HepG2 (cell line): ENCODE results near the gene MYBPC2. TPM values are rescaled to one million over a fixed set of nuclear protein-coding genes. Genes with fewer than 3 reads are reported as not detected.

Experiments used
- ATAC-seq: fragments of 200-7000 bp; cut with Tn5 transposase; 3 replicates; pipeline ENCODE4 v1.9.1; 2020; ENCODE audit warnings: mild to moderate bottlenecking, moderate library complexity
- BruUV-seq: library from RNA; stranded (reverse); fragments of 400-500 nt; replicated peaks from 2 replicates; lab custom pipeline; 2021; lab: Mats Ljungman, UMichigan
- CTCF ChIA-PET: fragments of 300-600 bp; formaldehyde crosslinking; extraction: SDS; loops from one replicate; lab custom pipeline; 2021; ENCODE audit warnings: low total read pairs, inconsistent platforms, low intra/inter-chr PET ratio; lab: Yijun Ruan, JAX
- POLR2A ChIA-PET: fragments of 350-600 bp; sonication (Branson Sonifier 250); formaldehyde crosslinking; loops from one replicate; lab custom pipeline; 2020; ENCODE audit warnings: antibody characterized with exemption, inconsistent platforms; lab: Yijun Ruan, JAX
- DNase-seq: peaks from one replicate; pipeline ENCODE4 v3.0.0-alpha.2; 2015; ENCODE audit warnings: low spot score
- FAIRE-seq: peaks from 3 replicates; lab custom pipeline; 2011; peaks lifted over from hg19 to GRCh38; lab: Jason Lieb, UNC
- H2AFZ ChIP-seq: one replicate; pipeline ENCODE4 v1.6.1; 2011; ENCODE audit warnings: low read length, inconsistent platforms
- H3K27ac ChIP-seq: fragments of 300-600 bp; 3 replicates; pipeline ENCODE4 v1.8.0; 2011; ENCODE audit warnings: mixed run types, mild to moderate bottlenecking, mixed read lengths, low read length, inconsistent platforms; ENCODE audit not compliant: insufficient read depth; ENCODE audit errors: extremely low read length
- H3K27me3 ChIP-seq, 2 experiments: fragments of 200-600 bp in 1 of 2; 2 replicates in 1 of 2; 3 replicates in 1 of 2; pipeline versions ENCODE4 v1.6.0 to v1.8.0; 2011; ENCODE audit warnings: low read length in 2 of 2, mild to moderate bottlenecking in 2 of 2, moderate library complexity in 2 of 2, inconsistent platforms in 1 of 2; ENCODE audit not compliant: insufficient read depth in 2 of 2, control insufficient read depth in 1 of 2
- H3K36me3 ChIP-seq, 2 experiments: fragments of 200-600 bp in 1 of 2; replicated peaks in 1 of 2; 2 replicates in 1 of 2; 3 replicates in 1 of 2; pipeline versions ENCODE4 v1.5.1 to v1.8.0; 2011; ENCODE audit warnings: low read length in 2 of 2, inconsistent platforms in 1 of 2; ENCODE audit not compliant: insufficient read depth in 2 of 2, control insufficient read depth in 1 of 2
- H3K4me1 ChIP-seq: 2 replicates; pipeline ENCODE4 v1.5.1; 2012; ENCODE audit warnings: low read length, inconsistent platforms; ENCODE audit not compliant: insufficient read depth
- H3K4me2 ChIP-seq: 2 replicates; pipeline ENCODE4 v1.6.0; 2011; ENCODE audit warnings: low read depth, low read length, inconsistent platforms
- H3K4me3 ChIP-seq, 3 experiments: fragments of 200-600 bp in 1 of 3; sonication (generic), shearing (Covaris generic) in 1 of 3; replicated peaks in 1 of 3; 2 replicates each; pipeline ENCODE4 v1.5.1; 2011 to 2016; ENCODE audit warnings: low read length in 3 of 3, inconsistent platforms in 2 of 3, low read depth in 2 of 3, mild to moderate bottlenecking in 2 of 3, control low read depth in 1 of 3, mixed read lengths in 1 of 3; ENCODE audit not compliant: insufficient read depth in 1 of 3
- H3K79me2 ChIP-seq: one replicate; pipeline ENCODE4 v1.6.1; 2011; ENCODE audit warnings: low read length, inconsistent platforms; ENCODE audit not compliant: insufficient read depth
- H3K9ac ChIP-seq: 2 replicates; pipeline ENCODE4 v1.6.0; 2011; ENCODE audit warnings: mild to moderate bottlenecking, low read depth, low read length, inconsistent platforms; ENCODE audit not compliant: insufficient read depth
- H3K9me3 ChIP-seq: 2 replicates; pipeline ENCODE4 v1.5.1; 2012; ENCODE audit warnings: mild to moderate bottlenecking, low read length
- H4K20me1 ChIP-seq: 2 replicates; pipeline ENCODE4 v1.6.0; 2011; ENCODE audit warnings: inconsistent platforms, mild to moderate bottlenecking, low read length, moderate library complexity; ENCODE audit not compliant: insufficient read depth
- ATF7-NPFF ChIP-seq: sonication (generic); formaldehyde crosslinking; IDR thresholded peaks from 2 replicates; pipeline ENCODE4 v1.8.1; 2023; ENCODE audit warnings: mild to moderate bottlenecking, low read depth, missing genetic modification reagents, moderate library complexity
- CCDC6 ChIP-seq: sonication (generic); formaldehyde crosslinking; IDR thresholded peaks from 2 replicates; pipeline ENCODE4 v1.8.1; 2022; ENCODE audit warnings: mild to moderate bottlenecking, missing genetic modification reagents, moderate library complexity
- EEA1 ChIP-seq: sonication (generic); formaldehyde crosslinking; IDR thresholded peaks from 2 replicates; pipeline ENCODE4 v1.5.1; 2020; ENCODE audit warnings: mild to moderate bottlenecking, missing genetic modification reagents, borderline replicate concordance
- NAIF1 ChIP-seq: sonication (generic); formaldehyde crosslinking; IDR thresholded peaks from 2 replicates; pipeline ENCODE4 v1.5.0; 2020; ENCODE audit warnings: mild to moderate bottlenecking, missing genetic modification reagents, borderline replicate concordance
- POLR2AphosphoS5 ChIP-seq: IDR thresholded peaks from 2 replicates; pipeline ENCODE4 v1.6.1; 2012; ENCODE audit warnings: low read depth, low read length
- PRPF4 ChIP-seq: fragments of 200-400 bp; formaldehyde crosslinking; IDR thresholded peaks from 2 replicates; pipeline ENCODE4 v1.6.1; 2016; ENCODE audit warnings: low read length, low read depth; ENCODE audit not compliant: poor library complexity, severe bottlenecking
- RBM22 ChIP-seq: fragments of 200-400 bp; formaldehyde crosslinking; optimal IDR thresholded peaks from 2 replicates; pipeline ENCODE3; 2017; ENCODE audit warnings: mild to moderate bottlenecking, low read length, moderate library complexity
- SP140L ChIP-seq: sonication (generic); formaldehyde crosslinking; IDR thresholded peaks from 2 replicates; pipeline ENCODE4 v1.4.0; 2020; ENCODE audit warnings: missing genetic modification reagents, borderline replicate concordance
- SRSF9 ChIP-seq: fragments of 200-400 bp; formaldehyde crosslinking; IDR thresholded peaks from 2 replicates; pipeline ENCODE4 v1.6.1; 2018; ENCODE audit warnings: borderline replicate concordance, mild to moderate bottlenecking, low read depth, low read length; ENCODE audit not compliant: insufficient read depth, poor library complexity, severe bottlenecking
- ZFX ChIP-seq: sonication (generic); formaldehyde crosslinking; IDR thresholded peaks from 2 replicates; pipeline ENCODE4 v1.4.0; 2020; ENCODE audit warnings: mild to moderate bottlenecking, low read depth, missing genetic modification reagents, moderate library complexity
- ZNF577 ChIP-seq: sonication (generic); formaldehyde crosslinking; IDR thresholded peaks from 2 replicates; pipeline ENCODE4 v1.4.0; 2020; ENCODE audit warnings: mild to moderate bottlenecking, low read depth, missing genetic modification reagents, borderline replicate concordance
- WGBS: methylation state at CpG from one replicate; pipeline ENCODE4 v1.1.6; 2017; ENCODE audit warnings: low lambda C conversion rate; 5-methylcytosine and 5-hydroxymethylcytosine counted together
- in situ Hi-C: cut with HindIII; loops from 2 replicates; pipeline ENCODE4 v1.10.0; 2017; ENCODE audit warnings: low pct_unique_long_range_greater_than_20kb; ENCODE audit not compliant: extremely low pct_ligation_motif_present
- intact Hi-C: fragments of 100-400 bp; cut with micrococcal nuclease; formaldehyde crosslinking; loops from one replicate; pipeline ENCODE4 v1.10.0; 2022; ENCODE audit not compliant: unreplicated experiment
- polyA plus RNA-seq, 8 experiments: library from polyadenylated mRNA; depleted of rRNA in 3 of 8; stranded (reverse) in 7 of 8; unstranded in 1 of 8; fragments of >200 nt; fragmentation: Illumina TruSeq in 4 of 8; extraction: Trizol in 4 of 8; gene quantifications; 2 replicates each; pipeline versions ENCODE4 v1.2.1 to v1.2.3, GENCODE V29; 2011 to 2016; ENCODE audit warnings: low read depth in 4 of 8, missing spikeins in 1 of 8, mixed read lengths in 1 of 8; ENCODE audit not compliant: insufficient read depth in 1 of 8
- total RNA-seq, 5 experiments: library from RNA; depleted of rRNA; stranded (reverse); fragments of >200 nt; fragmentation: Illumina TruSeq; extraction: Trizol; gene quantifications; 2 replicates each; pipeline ENCODE4 v1.2.3, GENCODE V29; 2016; ENCODE audit warnings: low read depth in 1 of 5
- TF ChIP-seq, protein P1 (sequence below): sonication (generic); formaldehyde crosslinking; IDR thresholded peaks from 2 replicates; pipeline ENCODE4 v1.4.0; 2020; ENCODE audit warnings: missing genetic modification reagents
- TF ChIP-seq, protein P2 (sequence below): sonication (generic); formaldehyde crosslinking; IDR thresholded peaks from 2 replicates; pipeline ENCODE4 v1.8.0; 2022; ENCODE audit warnings: mild to moderate bottlenecking, missing genetic modification reagents, borderline replicate concordance
- TF ChIP-seq, protein P3 (sequence below): conservative IDR thresholded peaks from 2 replicates; pipeline ENCODE4 v1.6.1; 2018; ENCODE audit warnings: missing genetic modification reagents
- TF ChIP-seq, protein P4 (sequence below): IDR thresholded peaks from 2 replicates; pipeline ENCODE4 v1.6.1; 2016; ENCODE audit warnings: missing compliant biosample characterization, missing genetic modification reagents, borderline replicate concordance

The MYBPC2 gene
- total and polyA plus RNA-seq, 2 of the 13 experiments (the other 11 are each of a cell fraction or from before 2014, with no cell fraction given), result not detected

DNA sequence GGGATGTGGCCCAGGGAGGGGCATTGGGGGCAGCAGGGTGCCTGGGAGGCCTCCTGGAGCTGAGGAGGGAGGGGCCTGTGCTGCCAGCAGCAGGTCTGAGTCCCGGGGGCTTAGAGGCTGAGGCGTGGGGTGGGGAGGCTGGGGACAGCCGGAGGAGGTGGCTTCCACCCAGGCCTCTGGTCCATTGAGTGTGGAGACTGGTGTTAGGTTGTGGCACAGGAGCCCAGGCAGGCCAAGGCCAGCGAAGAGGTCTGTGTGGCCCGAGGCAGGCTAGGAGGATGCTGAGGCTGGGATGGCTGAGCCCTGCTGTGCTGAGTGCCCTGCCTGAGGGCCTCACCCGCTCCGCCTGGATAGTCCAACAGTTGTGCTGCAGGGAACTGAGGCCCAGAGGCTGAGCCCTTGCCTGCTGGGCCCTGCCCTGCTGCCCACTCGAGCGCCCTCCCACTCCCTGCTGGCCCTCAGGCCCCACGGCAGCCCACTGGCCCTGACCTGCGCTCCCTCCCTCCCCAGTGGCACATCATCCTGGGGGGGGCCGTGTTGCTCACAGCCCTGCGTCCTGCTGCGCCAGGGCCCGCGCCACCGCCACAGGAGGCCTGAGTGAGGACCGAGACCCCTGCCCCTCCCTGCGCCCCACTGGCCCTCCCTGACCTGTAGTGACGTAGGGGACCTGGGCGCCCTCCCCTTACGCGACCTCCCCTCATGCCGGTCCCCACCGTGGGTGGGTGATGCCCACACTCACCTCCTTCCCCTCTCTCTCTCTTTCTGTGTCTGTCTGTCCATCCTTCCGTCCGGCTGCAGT lies 48.9 kb downstream of the MYBPC2 start (continued):
- TF ChIP-seq, protein P1, sequence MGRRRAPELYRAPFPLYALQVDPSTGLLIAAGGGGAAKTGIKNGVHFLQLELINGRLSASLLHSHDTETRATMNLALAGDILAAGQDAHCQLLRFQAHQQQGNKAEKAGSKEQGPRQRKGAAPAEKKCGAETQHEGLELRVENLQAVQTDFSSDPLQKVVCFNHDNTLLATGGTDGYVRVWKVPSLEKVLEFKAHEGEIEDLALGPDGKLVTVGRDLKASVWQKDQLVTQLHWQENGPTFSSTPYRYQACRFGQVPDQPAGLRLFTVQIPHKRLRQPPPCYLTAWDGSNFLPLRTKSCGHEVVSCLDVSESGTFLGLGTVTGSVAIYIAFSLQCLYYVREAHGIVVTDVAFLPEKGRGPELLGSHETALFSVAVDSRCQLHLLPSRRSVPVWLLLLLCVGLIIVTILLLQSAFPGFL (CRISPR knock-in tag), result no peak

DNA sequence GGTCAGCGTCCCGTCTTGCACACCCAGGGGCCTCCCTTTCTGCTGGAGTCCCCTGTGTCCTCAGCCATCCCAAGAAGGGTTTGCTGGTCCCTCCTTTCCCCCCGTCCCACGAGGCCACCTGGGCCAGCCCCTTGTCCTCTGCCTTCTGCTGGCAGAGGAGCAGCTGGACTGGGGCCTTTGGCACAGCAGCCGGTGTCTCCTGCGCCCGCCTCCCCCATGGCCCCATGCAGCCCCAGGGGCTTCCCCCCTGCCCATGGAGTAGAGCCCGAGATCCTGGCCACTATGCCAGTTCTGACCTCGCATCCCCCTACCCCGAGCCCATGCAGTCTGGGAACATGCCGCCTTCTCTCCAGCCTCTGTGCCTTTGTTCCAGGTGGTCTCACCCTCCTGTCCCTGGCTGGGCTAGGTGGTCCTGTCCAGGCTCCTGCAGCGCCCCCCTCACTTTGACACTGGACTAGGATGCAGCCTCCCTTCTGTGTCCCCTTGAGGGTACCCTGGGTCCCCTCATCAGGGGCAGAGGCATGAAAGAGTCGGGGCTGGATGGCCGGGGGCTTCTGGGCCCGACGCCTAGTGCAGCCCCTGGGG lies 49.7 kb downstream of the MYBPC2 start:
- no TSS peak for BruUV-seq
- ATAC-seq (no peak), DNase-seq (no peak), FAIRE-seq (no peak)
- intact Hi-C loops, result no loop called here
- Histone ChIP-seq H3K27ac (no peak overlapping the region), H3K27me3 (peaks cover 6 to 14% of the 10 kb centered on the region in 2 experiments; a peak in 3 of 5 replicates), H3K4me1 (no peaks in the 10 kb centered on the region), H3K4me2 (no peak overlapping the region), H3K36me3 (no peaks in the 10 kb centered on the region), H2AFZ (no peak overlapping the region), H3K9ac (no peak overlapping the region), H3K4me3 (no peak overlapping the region), H3K79me2 (no peaks in the 10 kb centered on the region), H4K20me1 (no peaks in the 10 kb centered on the region), H3K9me3 (peaks cover 15% of the 10 kb centered on the region)
- in situ Hi-C loops, result no loop called here
- ChIA-PET POLR2A (no interaction called here), CTCF (no interaction called here)
- 21% methylated on average over 10 of the region's 16 CpGs for WGBS
- TF ChIP-seq, protein P2, sequence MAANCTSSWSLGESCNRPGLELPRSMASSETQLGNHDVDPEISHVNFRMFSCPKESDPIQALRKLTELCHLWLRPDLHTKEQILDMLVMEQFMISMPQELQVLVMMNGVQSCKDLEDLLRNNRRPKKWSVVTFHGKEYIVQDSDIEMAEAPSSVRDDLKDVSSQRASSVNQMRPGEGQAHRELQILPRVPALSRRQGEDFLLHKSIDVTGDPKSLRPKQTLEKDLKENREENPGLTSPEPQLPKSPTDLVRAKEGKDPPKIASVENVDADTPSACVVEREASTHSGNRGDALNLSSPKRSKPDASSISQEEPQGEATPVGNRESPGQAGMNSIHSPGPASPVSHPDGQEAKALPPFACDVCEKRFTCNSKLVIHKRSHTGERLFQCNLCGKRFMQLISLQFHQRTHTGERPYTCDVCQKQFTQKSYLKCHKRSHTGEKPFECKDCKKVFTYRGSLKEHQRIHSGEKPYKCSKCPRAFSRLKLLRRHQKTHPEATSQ, result no peak
- no peak for TF ChIP-seq RBM22
- TF ChIP-seq, protein P3, sequence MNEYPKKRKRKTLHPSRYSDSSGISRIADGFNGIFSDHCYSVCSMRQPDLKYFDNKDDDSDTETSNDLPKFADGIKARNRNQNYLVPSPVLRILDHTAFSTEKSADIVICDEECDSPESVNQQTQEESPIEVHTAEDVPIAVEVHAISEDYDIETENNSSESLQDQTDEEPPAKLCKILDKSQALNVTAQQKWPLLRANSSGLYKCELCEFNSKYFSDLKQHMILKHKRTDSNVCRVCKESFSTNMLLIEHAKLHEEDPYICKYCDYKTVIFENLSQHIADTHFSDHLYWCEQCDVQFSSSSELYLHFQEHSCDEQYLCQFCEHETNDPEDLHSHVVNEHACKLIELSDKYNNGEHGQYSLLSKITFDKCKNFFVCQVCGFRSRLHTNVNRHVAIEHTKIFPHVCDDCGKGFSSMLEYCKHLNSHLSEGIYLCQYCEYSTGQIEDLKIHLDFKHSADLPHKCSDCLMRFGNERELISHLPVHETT (CRISPR knock-in tag), result no peak
- TF ChIP-seq SP140L (CRISPR knock-in tag), result no peak
- TF ChIP-seq, protein P4, sequence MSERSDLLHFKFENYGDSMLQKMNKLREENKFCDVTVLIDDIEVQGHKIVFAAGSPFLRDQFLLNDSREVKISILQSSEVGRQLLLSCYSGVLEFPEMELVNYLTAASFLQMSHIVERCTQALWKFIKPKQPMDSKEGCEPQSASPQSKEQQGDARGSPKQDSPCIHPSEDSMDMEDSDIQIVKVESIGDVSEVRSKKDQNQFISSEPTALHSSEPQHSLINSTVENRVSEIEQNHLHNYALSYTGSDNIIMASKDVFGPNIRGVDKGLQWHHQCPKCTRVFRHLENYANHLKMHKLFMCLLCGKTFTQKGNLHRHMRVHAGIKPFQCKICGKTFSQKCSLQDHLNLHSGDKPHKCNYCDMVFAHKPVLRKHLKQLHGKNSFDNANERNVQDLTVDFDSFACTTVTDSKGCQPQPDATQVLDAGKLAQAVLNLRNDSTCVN (CRISPR knock-in tag), result no peak
- no peak for TF ChIP-seq ATF7-NPFF (CRISPR knock-in tag)
- no peak for TF ChIP-seq NAIF1 (CRISPR knock-in tag)
- no peak for TF ChIP-seq PRPF4
- TF ChIP-seq ZNF577 (CRISPR knock-in tag), result no peak
- no peak for TF ChIP-seq ZFX
- TF ChIP-seq CCDC6 (CRISPR knock-in tag), result no peak
- no peak for TF ChIP-seq SRSF9
- no peak for TF ChIP-seq EEA1 (CRISPR knock-in tag)
- no peak for TF ChIP-seq POLR2AphosphoS5
